Ascending aorta (tissue), 2 donors: ENCODE measurements around the gene CELSR2. TPM values are rescaled to one million over a fixed set of nuclear protein-coding genes. Genes with fewer than 3 reads are reported as not detected.

Experiments
- DNase-seq, 2 donors: peaks; one replicate each; pipeline ENCODE4 v3.0.0-alpha.2; 2019; ENCODE audit warnings: low spot score in 2 of 2
- H3K27ac ChIP-seq, 2 donors: fragments of 200-600 bp; sonication (generic); one replicate each; pipeline ENCODE4 v1.5.1; 2016 to 2017; ENCODE audit warnings: mild to moderate bottlenecking in 1 of 2
- H3K27me3 ChIP-seq: fragments of 200-600 bp; sonication (generic); one replicate; pipeline ENCODE4 v1.5.1; 2017
- H3K36me3 ChIP-seq, 2 donors: fragments of 200-600 bp; sonication (generic); one replicate each; pipeline ENCODE4 v1.5.1; 2016
- H3K4me1 ChIP-seq, 2 donors: fragments of 200-600 bp; sonication (generic); one replicate each; pipeline ENCODE4 v1.5.1; 2016 to 2017; ENCODE audit warnings: mild to moderate bottlenecking in 1 of 2
- H3K4me3 ChIP-seq, 2 donors: fragments of 200-600 bp; sonication (generic); one replicate each; pipeline ENCODE4 v1.5.1; 2016 to 2017; ENCODE audit warnings: mild to moderate bottlenecking in 1 of 2
- H3K9me3 ChIP-seq, 2 donors: fragments of 200-600 bp; sonication (generic); one replicate each; pipeline ENCODE4 v1.5.1; 2016
- CTCF ChIP-seq, 3 experiments: fragments of 200-600 bp in 2 of 3; fragments of 450-650 bp in 1 of 3; sonication (generic) in 2 of 3; IDR thresholded peaks; one replicate each; pipeline ENCODE4 v1.5.1; 2016 to 2019; ENCODE audit warnings: antibody characterized with exemption in 3 of 3, mild to moderate bottlenecking in 1 of 3, moderate library complexity in 1 of 3
- intact Hi-C: fragments of 100-400 bp; cut with DNase I; formaldehyde crosslinking; loops from one replicate; pipeline ENCODE4 v1.15.1; 2023
- total RNA-seq: library from RNA; depleted of rRNA; stranded (reverse); fragments of >200 nt; gene quantifications from one replicate; pipeline ENCODE4 v1.1.0, GENCODE V29; 2016

Gene CELSR2
- total RNA-seq, 1 donor from 2014 or later, result 3.6 TPM

GRCh38 chr1:109225308-109225707, 24.0 kb upstream of the CELSR2 start:
- H3K27me3 ChIP-seq, result no peaks in the 10 kb centered on the region
- H3K27ac ChIP-seq, result no peak overlapping the region
- no peaks in the 10 kb centered on the region for H3K9me3 ChIP-seq
- H3K4me3 ChIP-seq, result no peak overlapping the region
- H3K36me3 ChIP-seq, result peaks cover 40 to 46% of the 10 kb centered on the region in 2 donors
- TF ChIP-seq CTCF (IDR thresholded peaks at IDR 0.05), result no peak
- no peaks in the 10 kb centered on the region for H3K4me1 ChIP-seq
- no peak for DNase-seq
- intact Hi-C loops, result no loop called here

- intact Hi-C loops, result no loop called here
- TF ChIP-seq CTCF (IDR thresholded peaks at IDR 0.05), result no peak
Observed at GRCh38 chr1:109225711-109226445, 23.5 kb upstream of the CELSR2 start.

GRCh38 chr1:109228167-109228566, 21.2 kb upstream of the CELSR2 start:
- no peak overlapping the region for H3K27ac ChIP-seq
- intact Hi-C loops, result no loop called here
- peaks cover 64 to 70% of the 10 kb centered on the region in 2 donors for H3K36me3 ChIP-seq

More at GRCh38 chr1:109225711-109226445, 23.5 kb upstream of the CELSR2 start:
- Histone ChIP-seq H3K27me3 (no peaks in the 10 kb centered on the region), H3K36me3 (peaks cover 46 to 51% of the 10 kb centered on the region in 2 donors), H3K9me3 (no peaks in the 10 kb centered on the region), H3K4me3 (no peak overlapping the region), H3K4me1 (no peaks in the 10 kb centered on the region), H3K27ac (no peak overlapping the region)
- DNase-seq, result no peak

GRCh38 chr1:109229531-109230127, 19.7 kb upstream of the CELSR2 start:
- H3K36me3 ChIP-seq, result peaks cover 74 to 82% of the 10 kb centered on the region in 2 donors
- no peak for DNase-seq
- no peaks in the 10 kb centered on the region for H3K9me3 ChIP-seq
- H3K4me3 ChIP-seq, result no peak overlapping the region
- no peaks in the 10 kb centered on the region for H3K27me3 ChIP-seq
- intact Hi-C loops, result no loop called here
- no peak for TF ChIP-seq CTCF (IDR thresholded peaks at IDR 0.05)
- no peaks in the 10 kb centered on the region for H3K4me1 ChIP-seq
- H3K27ac ChIP-seq, result no peak overlapping the region

More at GRCh38 chr1:109228167-109228566, 21.2 kb upstream of the CELSR2 start:
- H3K9me3 ChIP-seq, result no peaks in the 10 kb centered on the region
- DNase-seq, result no peak
- H3K4me3 ChIP-seq, result no peak overlapping the region
- H3K4me1 ChIP-seq, result no peaks in the 10 kb centered on the region
- TF ChIP-seq CTCF (IDR thresholded peaks at IDR 0.05), result no peak
- H3K27me3 ChIP-seq, result no peaks in the 10 kb centered on the region

- peaks cover 79 to 87% of the 10 kb centered on the region in 2 donors for H3K36me3 ChIP-seq
- no peak for TF ChIP-seq CTCF (IDR thresholded peaks at IDR 0.05)
- intact Hi-C loops, result no loop called here
- no peak for DNase-seq
- no peaks in the 10 kb centered on the region for H3K27me3 ChIP-seq
- H3K4me3 ChIP-seq, result no peak overlapping the region
- H3K9me3 ChIP-seq, result no peaks in the 10 kb centered on the region
- no peaks in the 10 kb centered on the region for H3K4me1 ChIP-seq
- no peak overlapping the region for H3K27ac ChIP-seq
Observed at GRCh38 chr1:109231066-109231465, 18.3 kb upstream of the CELSR2 start.
